NT2/D1 (cell line): ENCODE results near the gene TCIRG1.
"Not testable (repeated sequence)": the region's sequence is repeated elsewhere in the genome, so short reads cannot be mapped to it uniquely, and the experiment has no call there.

Experiments
- DNase-seq: peaks from one replicate; pipeline ENCODE4 v3.0.0-alpha.2; 2011; ENCODE audit warnings: low read depth, low spot score
- H3K27me3 ChIP-seq: 2 replicates; pipeline ENCODE4 v1.6.0; 2011; ENCODE audit warnings: mild to moderate bottlenecking; ENCODE audit not compliant: insufficient read length, insufficient read depth
- H3K36me3 ChIP-seq: 2 replicates; pipeline ENCODE4 v1.6.1; 2011; ENCODE audit warnings: mild to moderate bottlenecking, low read length, mixed read lengths; ENCODE audit not compliant: insufficient read depth, insufficient read length
- H3K4me1 ChIP-seq: 2 replicates; pipeline ENCODE4 v1.5.1; 2011; ENCODE audit not compliant: insufficient read depth, insufficient read length
- H3K4me3 ChIP-seq: 2 replicates; pipeline ENCODE4 v1.5.1; 2011; ENCODE audit warnings: low read depth; ENCODE audit not compliant: insufficient read length
- H3K9ac ChIP-seq: 2 replicates; pipeline ENCODE4 v1.6.0; 2011; ENCODE audit warnings: low read depth; ENCODE audit not compliant: insufficient read length
- H3K9me3 ChIP-seq: 2 replicates; pipeline ENCODE4 v1.5.1; 2011; ENCODE audit warnings: mild to moderate bottlenecking, low read length; ENCODE audit not compliant: insufficient read depth
- SUZ12 ChIP-seq: IDR thresholded peaks from 2 replicates; pipeline ENCODE4 v1.6.1; 2011; ENCODE audit not compliant: insufficient read length, insufficient read depth; ENCODE audit errors: extremely low read depth
- YY1 ChIP-seq: IDR thresholded peaks from 2 replicates; pipeline ENCODE4 v1.6.1; 2011; ENCODE audit not compliant: insufficient read length, insufficient read depth
- ZNF274 ChIP-seq: IDR thresholded peaks from 2 replicates; pipeline ENCODE4 v1.6.1; 2011; ENCODE audit warnings: mild to moderate bottlenecking, low read depth, low read length

TCIRG1 gene

GRCh38 chr11:68038718-68039525 is at the start of gene TCIRG1:
TCIRG1 (plus strand) TSS chr11:68039025; CDS start chr11:68041272, 2,247 bp downstream.
- TF ChIP-seq ZNF274 (no peak), SUZ12 (no peak), YY1 (no peak)
- no peaks in the 10 kb centered on the region for H3K9me3 ChIP-seq
- H3K4me1 ChIP-seq, result peaks cover 41% of the 10 kb centered on the region
- H3K9ac ChIP-seq, result peak within 1 kb of the TSS; percentile 95
- peak; percentile 64 for DNase-seq
- peaks cover 33% of the 10 kb centered on the region for H3K36me3 ChIP-seq
- H3K27me3 ChIP-seq, result no peaks in the 10 kb centered on the region
- H3K4me3 ChIP-seq, result peak within 1 kb of the TSS; percentile 69

- peak overlapping the region; percentile 32 for H3K4me3 ChIP-seq
- peak overlapping the region; percentile 70 for H3K9ac ChIP-seq
- H3K4me1 ChIP-seq, H3K9me3 ChIP-seq, H3K36me3 ChIP-seq, DNase-seq, H3K27me3 ChIP-seq: not testable (repeated sequence)
Measured at GRCh38 chr11:67990546-67991346, 48.1 kb upstream of the TCIRG1 start.

GRCh38 chr11:67991347-67992121 is 47.3 kb upstream of the TCIRG1 start:
- not testable (repeated sequence) for DNase-seq, H3K36me3 ChIP-seq, H3K4me1 ChIP-seq, H3K9me3 ChIP-seq, H3K27me3 ChIP-seq
- Histone ChIP-seq H3K9ac (peak overlapping the region; percentile 70), H3K4me3 (peak overlapping the region; percentile 32)

GRCh38 chr11:67993821-67994220 is 45.0 kb upstream of the TCIRG1 start:
- H3K27me3 ChIP-seq, H3K9me3 ChIP-seq, H3K9ac ChIP-seq, H3K36me3 ChIP-seq, DNase-seq, H3K4me3 ChIP-seq: not testable (repeated sequence)
- peaks cover 11% of the 10 kb centered on the region for H3K4me1 ChIP-seq

- H3K36me3 ChIP-seq, H3K4me3 ChIP-seq, H3K9me3 ChIP-seq, DNase-seq, H3K27me3 ChIP-seq, H3K9ac ChIP-seq: not testable (repeated sequence)
- peaks cover 11% of the 10 kb centered on the region for H3K4me1 ChIP-seq
Measured at GRCh38 chr11:67994387-67994786, 44.4 kb upstream of the TCIRG1 start.

GRCh38 chr11:67995129-67995528 is 43.7 kb upstream of the TCIRG1 start:
- H3K4me3 ChIP-seq, H3K27me3 ChIP-seq, H3K9me3 ChIP-seq, H3K9ac ChIP-seq, H3K36me3 ChIP-seq, DNase-seq: not testable (repeated sequence)
- H3K4me1 ChIP-seq, result peaks cover 11% of the 10 kb centered on the region

- not testable (repeated sequence) for H3K9me3 ChIP-seq, H3K9ac ChIP-seq, H3K4me3 ChIP-seq, H3K27me3 ChIP-seq, DNase-seq, H3K36me3 ChIP-seq
- H3K4me1 ChIP-seq, result peaks cover 11% of the 10 kb centered on the region
Measured at GRCh38 chr11:67995579-67995978, 43.2 kb upstream of the TCIRG1 start.

GRCh38 chr11:67996051-67996450 is 42.8 kb upstream of the TCIRG1 start:
- no peaks in the 10 kb centered on the region for H3K9me3 ChIP-seq
- no peak overlapping the region for H3K4me3 ChIP-seq
- H3K4me1 ChIP-seq, result peaks cover 11% of the 10 kb centered on the region
- DNase-seq, result no peak
- peaks cover 8% of the 10 kb centered on the region for H3K36me3 ChIP-seq
- TF ChIP-seq SUZ12 (no peak), YY1 (no peak), ZNF274 (no peak)
- H3K27me3 ChIP-seq, result no peaks in the 10 kb centered on the region
- no peak overlapping the region for H3K9ac ChIP-seq
